Kidney tubule cell (primary cell): ENCODE data around the gene PPP1R15B.
A peak's percentile ranks its signal among the peaks of the same experiment; 100 is the strongest.

Experiments
- DNase-seq: peaks from one replicate; pipeline ENCODE4 v3.0.0-alpha.2; 2018; ENCODE audit warnings: low spot score

PPP1R15B gene

GRCh38 chr1:204400882-204401510 is 10.6 kb downstream of the PPP1R15B start:
- DNase-seq = no peak

- peak; percentile 90 for DNase-seq
Observed at GRCh38 chr1:204398197-204399125, 13.2 kb downstream of the PPP1R15B start.

- DNase-seq = no peak
Observed at GRCh38 chr1:204396015-204396583, 15.5 kb downstream of the PPP1R15B start.

GRCh38 chr1:204391629-204392028 is 20.0 kb downstream of the PPP1R15B start:
- no peak for DNase-seq

GRCh38 chr1:204390751-204391466 is 20.7 kb downstream of the PPP1R15B start:
- DNase-seq = no peak

GRCh38 chr1:204385727-204386126 is 25.9 kb downstream of the PPP1R15B start:
- peak; percentile 72 for DNase-seq

GRCh38 chr1:204384636-204385352 is 26.8 kb downstream of the PPP1R15B start:
- peak; percentile 79 for DNase-seq

GRCh38 chr1:204383163-204383904 is 28.3 kb downstream of the PPP1R15B start:
- no peak for DNase-seq

- no peak for DNase-seq
Observed at GRCh38 chr1:204382714-204383083, 28.9 kb downstream of the PPP1R15B start.

- no peak for DNase-seq
Observed at GRCh38 chr1:204380293-204380831, 31.3 kb downstream of the PPP1R15B start.

- DNase-seq = peak; percentile 93
Observed at GRCh38 chr1:204377800-204378668, 33.6 kb downstream of the PPP1R15B start.

- peak; percentile 88 for DNase-seq
Observed at GRCh38 chr1:204376919-204377799, 34.5 kb downstream of the PPP1R15B start.

GRCh38 chr1:204376465-204376864 is 35.2 kb downstream of the PPP1R15B start:
- no peak for DNase-seq

- no peak for DNase-seq
Observed at GRCh38 chr1:204373911-204374310, 37.7 kb downstream of the PPP1R15B start.

- DNase-seq = no peak
Observed at GRCh38 chr1:204370176-204370575, 41.4 kb downstream of the PPP1R15B start.

GRCh38 chr1:204368996-204369726 is 42.5 kb downstream of the PPP1R15B start:
- no peak for DNase-seq

GRCh38 chr1:204367956-204368355 is 43.7 kb downstream of the PPP1R15B start:
- no peak for DNase-seq
